GM18858 (cell line): ENCODE measurements around the gene MPST.
"Not testable (repeated sequence)": the region's sequence is repeated elsewhere in the genome, so short reads cannot be mapped to it uniquely, and the experiment has no call there.

ENCODE experiments used
- ATAC-seq: cut with Tn5 transposase; IDR thresholded peaks from one replicate; pipeline ENCODE4 v1.9.1; 2021; ENCODE audit not compliant: unreplicated experiment

Gene MPST

GRCh38 chr22:37019309-37020191 lies at the start of gene MPST, which contains the start of gene TST:
TSS of gene MPST (plus strand) at chr22:37019742. CDS start at chr22:37019837, 95 bp downstream.
TSS of gene TST (minus strand) at chr22:37019447. CDS start at chr22:37018732, 715 bp downstream.
- ATAC-seq, result no peak

- no peak for ATAC-seq
These were observed 48.0 kb upstream of the MPST start for GRCh38 chr22:36971341-36972125.

GRCh38 chr22:36976606-36977005 lies 42.9 kb upstream of the MPST start:
- ATAC-seq, result no peak

- ATAC-seq, result no peak
These were observed 42.1 kb upstream of the MPST start for GRCh38 chr22:36977401-36977861.

DNA sequence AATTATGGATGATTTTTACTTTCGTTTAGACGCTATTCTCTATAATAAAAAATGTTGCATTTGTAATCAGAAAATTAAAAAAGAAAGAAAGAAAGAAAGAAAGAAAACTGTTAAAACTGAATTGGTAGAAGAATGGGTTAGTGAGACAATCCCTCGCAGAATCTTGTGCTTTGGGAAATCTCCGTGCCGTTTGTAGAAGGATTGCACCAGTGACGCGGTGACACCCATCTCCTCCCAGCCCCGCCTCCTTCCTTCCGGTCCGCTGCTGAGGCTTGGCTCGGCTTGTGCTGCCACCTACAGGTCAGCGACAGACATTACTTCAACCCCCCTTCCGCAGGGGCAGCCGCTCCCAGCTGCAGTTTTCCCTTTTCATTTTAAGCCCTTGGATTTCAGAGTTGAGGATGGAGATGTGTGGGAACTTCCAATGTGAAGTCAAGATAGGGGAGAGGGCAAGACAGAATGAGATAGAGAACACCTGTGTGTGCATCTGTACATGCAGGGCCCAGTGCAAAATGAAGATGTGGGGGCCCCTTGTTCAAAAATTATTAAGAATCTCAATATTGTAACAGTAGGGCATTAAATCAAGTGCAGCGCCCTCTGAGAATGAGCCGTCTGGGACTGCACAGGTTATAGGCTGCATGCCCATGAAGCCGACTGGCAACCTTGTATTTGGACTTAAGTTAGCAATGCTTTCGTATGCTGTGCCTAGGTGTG lies 41.4 kb upstream of the MPST start:
- ATAC-seq, result no peak

- no peak for ATAC-seq
These were observed 40.3 kb upstream of the MPST start for GRCh38 chr22:36979016-36979910.

- no peak for ATAC-seq
These were observed 38.2 kb upstream of the MPST start for GRCh38 chr22:36981247-36981775.

GRCh38 chr22:36982136-36982535 lies 37.4 kb upstream of the MPST start:
- ATAC-seq, result no peak

DNA sequence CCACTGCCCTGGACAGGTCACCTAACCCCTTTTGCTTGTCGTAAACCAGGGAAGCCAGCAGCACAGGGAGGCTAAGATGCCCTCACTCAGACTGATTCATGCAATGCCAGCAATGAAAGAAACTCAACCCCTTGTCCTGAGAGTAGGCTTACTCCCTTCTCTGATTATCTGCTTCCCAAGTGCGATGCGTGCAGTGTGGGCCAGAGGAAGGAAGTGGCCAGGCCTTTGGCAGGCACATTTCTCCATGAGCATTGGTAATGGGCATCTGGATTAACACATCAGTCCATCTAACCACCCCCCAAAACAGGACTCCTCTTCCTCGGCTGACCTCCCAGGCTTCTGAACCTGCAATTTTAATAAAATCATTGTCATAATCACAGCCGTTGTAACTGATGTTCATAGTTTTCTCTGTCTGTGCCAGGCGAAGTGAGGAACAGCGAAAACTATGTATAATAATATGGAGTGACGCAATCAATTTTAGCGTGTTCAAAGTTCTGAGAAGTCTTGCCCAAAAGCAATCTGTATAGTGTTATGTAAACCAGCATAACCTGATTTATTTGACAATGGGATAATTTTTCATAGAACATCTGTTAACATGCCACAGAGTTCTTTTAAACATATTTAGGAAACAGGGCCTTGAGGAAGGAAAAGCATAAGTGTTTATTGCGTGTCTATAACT lies 34.2 kb upstream of the MPST start:
- ATAC-seq, result no peak

DNA sequence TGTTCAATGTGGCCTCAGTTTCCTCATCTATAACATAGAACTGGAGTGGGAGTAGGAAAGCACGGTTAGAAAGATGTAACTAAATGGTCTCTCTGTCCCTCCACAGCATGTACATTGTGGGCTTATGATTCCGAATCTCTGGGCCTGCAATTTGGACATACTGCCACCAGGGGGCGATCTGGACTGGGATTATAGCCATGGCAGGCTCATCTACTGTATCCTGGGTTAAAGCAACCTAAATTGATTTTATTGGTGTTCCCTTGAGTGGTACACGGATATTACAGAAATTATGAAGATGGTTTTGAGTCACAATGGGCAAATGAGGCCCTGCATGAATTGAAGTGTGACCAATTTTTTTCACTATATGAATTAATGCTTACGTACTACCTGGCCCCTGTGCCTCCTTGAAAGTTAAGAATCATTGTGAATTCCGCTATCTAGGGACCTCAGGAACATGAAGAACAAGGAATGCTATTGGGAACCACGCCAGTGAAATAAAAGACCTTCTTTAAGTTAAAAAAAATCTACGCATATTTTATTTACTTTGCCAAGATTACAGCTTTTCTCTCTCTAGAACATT lies 33.2 kb upstream of the MPST start:
- ATAC-seq, result no peak

DNA sequence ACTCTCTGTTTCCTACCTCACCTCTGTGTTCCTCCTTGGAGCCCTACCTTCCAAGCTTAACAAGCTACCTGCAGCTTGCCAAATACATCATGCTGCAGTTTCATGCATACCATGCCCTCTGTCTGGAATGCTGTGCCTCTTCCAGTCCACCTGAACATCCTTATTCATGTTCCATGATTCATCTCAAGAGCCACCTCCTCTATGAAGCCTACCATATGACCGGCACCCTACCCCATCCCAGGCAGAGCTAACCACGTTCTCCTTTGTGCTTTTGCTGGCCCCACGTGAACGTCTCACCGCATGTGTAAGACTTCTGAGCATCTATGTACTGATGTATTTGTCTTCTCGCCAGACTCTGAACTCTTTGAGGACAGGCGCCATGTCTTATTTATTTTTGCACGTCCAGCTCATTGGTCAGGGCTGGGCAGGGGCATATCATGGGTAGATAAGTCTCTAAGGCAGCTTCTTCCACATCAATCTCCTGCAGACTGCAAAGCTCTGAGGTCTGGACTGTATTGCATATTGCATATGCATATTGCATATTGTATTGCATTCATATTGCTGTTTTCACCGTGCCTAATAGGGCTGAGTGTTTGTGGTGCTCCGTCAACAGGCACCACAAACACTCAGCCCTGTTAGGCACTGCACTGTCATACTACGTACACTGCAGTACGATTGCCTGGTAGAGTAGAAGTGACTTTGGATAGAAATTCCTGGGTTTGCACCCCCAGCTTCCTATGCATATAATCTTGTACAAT lies 31.3 kb upstream of the MPST start:
- ATAC-seq, result no peak

DNA sequence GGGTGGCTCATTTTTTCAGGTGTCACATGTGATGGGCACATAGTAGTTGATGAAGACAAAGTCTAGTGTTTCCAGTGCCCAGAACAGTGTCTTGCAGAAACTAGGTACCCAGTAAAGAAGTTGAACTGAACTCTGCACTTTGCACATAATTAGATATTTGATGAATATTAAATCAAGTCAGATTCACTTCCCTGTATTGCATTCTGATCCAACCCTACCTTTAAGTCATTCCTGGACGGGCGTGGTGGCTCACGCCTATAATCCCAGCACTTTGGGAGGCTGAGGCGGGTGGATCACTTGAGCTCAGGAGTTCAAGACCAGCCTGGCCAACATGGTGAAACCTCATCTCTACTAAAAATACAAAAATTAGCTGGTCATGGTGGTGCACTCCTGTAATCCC lies 30.5 kb upstream of the MPST start:
- ATAC-seq, result not testable (repeated sequence)

- no peak for ATAC-seq
These were observed 29.1 kb upstream of the MPST start for GRCh38 chr22:36990457-36990856.

GRCh38 chr22:36991206-36991605 lies 28.3 kb upstream of the MPST start:
- ATAC-seq, result no peak

DNA sequence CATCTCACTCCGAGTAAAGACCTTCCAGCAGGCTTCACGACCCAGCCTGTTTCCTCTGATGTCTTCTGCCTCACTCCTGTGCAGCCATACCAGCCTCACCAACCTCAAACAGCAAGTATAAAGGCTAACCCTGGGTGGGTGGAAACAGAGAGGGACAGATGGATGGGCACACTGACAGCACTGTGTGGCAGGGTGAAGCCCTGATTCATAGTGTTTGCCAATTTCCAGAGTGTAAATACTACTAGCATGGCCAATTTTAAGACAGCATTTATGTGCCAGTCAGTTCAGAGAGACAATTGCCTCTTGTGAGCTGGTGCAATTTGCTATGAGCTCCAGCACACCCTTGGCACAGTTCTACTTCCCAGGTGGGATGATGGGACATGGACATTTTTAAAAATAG lies 21.8 kb upstream of the MPST start:
- ATAC-seq, result no peak

- ATAC-seq, result no peak
These were observed 20.8 kb upstream of the MPST start for GRCh38 chr22:36998620-36999351.

GRCh38 chr22:36999463-36999862 lies 20.1 kb upstream of the MPST start:
- ATAC-seq, result no peak
